GM12878 (cell line): ENCODE measurements around the gene UTP25. TPM values are rescaled to one million over a fixed set of nuclear protein-coding genes. Genes with fewer than 3 reads are reported as not detected.

Source experiments
- ATAC-seq: fragments of 200-7000 bp; cut with Tn5 transposase; 3 replicates; pipeline ENCODE4 v1.9.1; 2020; ENCODE audit warnings: mild to moderate bottlenecking, moderate library complexity
- BruUV-seq: library from RNA; stranded (reverse); fragments of 400-500 nt; replicated peaks from 2 replicates; lab custom pipeline; 2021; lab: Mats Ljungman, UMichigan
- CTCF ChIA-PET: fragments of 300-600 bp; sonication (Branson Sonifier 250); formaldehyde crosslinking; extraction: SDS; loops from one replicate; lab custom pipeline; 2021; ENCODE audit warnings: inconsistent platforms; lab: Yijun Ruan, JAX
- POLR2A ChIA-PET: fragments of 350-600 bp; formaldehyde crosslinking; extraction: SDS; loops from one replicate; lab custom pipeline; 2021; ENCODE audit warnings: inconsistent platforms; lab: Charles Lee
- RAD21 ChIA-PET: fragments of 300-600 bp; sonication (Branson Sonifier 250); formaldehyde crosslinking; loops from one replicate; lab custom pipeline; 2023; ENCODE audit warnings: antibody characterized with exemption; ENCODE audit not compliant: unreplicated experiment; lab: Charles Lee
- SMC1A ChIA-PET: fragments of 300-600 bp; sonication (Branson Sonifier 250); formaldehyde crosslinking; loops from one replicate; lab custom pipeline; 2023; ENCODE audit not compliant: unreplicated experiment, uncharacterized antibody; lab: Charles Lee
- DNase-seq: peaks from one replicate; pipeline ENCODE4 v3.0.0-alpha.2; 2011; ENCODE audit warnings: low read depth, low spot score
- FAIRE-seq: peaks from 3 replicates; lab custom pipeline; 2011; peaks lifted over from hg19 to GRCh38; lab: Jason Lieb, UNC
- H2AFZ ChIP-seq: 2 replicates; pipeline ENCODE4 v1.6.0; 2011; ENCODE audit warnings: low read depth, low read length, control low read depth; ENCODE audit not compliant: control insufficient read depth
- H3K27ac ChIP-seq: 2 replicates; pipeline ENCODE4 v1.5.1; 2011; ENCODE audit warnings: control low read depth; ENCODE audit not compliant: control insufficient read depth, insufficient read depth
- H3K27me3 ChIP-seq, 2 experiments: replicated peaks in 1 of 2; 2 replicates each; pipeline versions ENCODE4 v1.6.0 to v1.6.1; 2011; ENCODE audit warnings: low read length in 1 of 2; ENCODE audit not compliant: control insufficient read depth in 2 of 2, insufficient read depth in 2 of 2
- H3K36me3 ChIP-seq, 2 experiments: 2 replicates each; pipeline ENCODE4 v1.5.1; 2011; ENCODE audit warnings: low read length in 1 of 2; ENCODE audit not compliant: control insufficient read depth in 2 of 2, insufficient read depth in 2 of 2
- H3K4me1 ChIP-seq: 2 replicates; pipeline ENCODE4 v1.6.1; 2011; ENCODE audit warnings: mild to moderate bottlenecking, low read length, moderate library complexity, mixed read lengths; ENCODE audit not compliant: control insufficient read depth, insufficient read depth
- H3K4me2 ChIP-seq: 2 replicates; pipeline ENCODE4 v1.6.0; 2011; ENCODE audit warnings: control low read depth; ENCODE audit not compliant: control insufficient read depth, insufficient read depth
- H3K4me3 ChIP-seq: fragments of 200-600 bp; sonication (generic); 2 replicates; pipeline ENCODE4 v1.5.1; 2016
- H3K79me2 ChIP-seq: 2 replicates; pipeline ENCODE4 v1.6.0; 2011; ENCODE audit warnings: low read length; ENCODE audit not compliant: control insufficient read depth, insufficient read depth
- H3K9ac ChIP-seq: 2 replicates; pipeline ENCODE4 v1.8.0; 2011; ENCODE audit warnings: low read length, control low read depth, mixed read lengths; ENCODE audit not compliant: control insufficient read depth, insufficient read depth
- H3K9me3 ChIP-seq: replicated peaks from 3 replicates; pipeline ENCODE4 v1.5.1; 2011; ENCODE audit warnings: mild to moderate bottlenecking, low read length; ENCODE audit not compliant: control insufficient read depth, insufficient read depth
- H4K20me1 ChIP-seq: 2 replicates; pipeline ENCODE4 v1.6.0; 2011; ENCODE audit not compliant: control insufficient read depth, insufficient read depth
- BMI1 ChIP-seq: fragments of 450-650 bp; IDR thresholded peaks from 2 replicates; pipeline ENCODE4 v1.6.1; 2016; ENCODE audit warnings: mild to moderate bottlenecking, moderate library complexity, borderline replicate concordance
- CBFB ChIP-seq: IDR thresholded peaks from 2 replicates; pipeline ENCODE4 v1.6.1; 2016; ENCODE audit warnings: antibody characterized with exemption, low read depth
- CHD2 ChIP-seq: IDR thresholded peaks from 2 replicates; pipeline ENCODE4 v1.6.1; 2011; ENCODE audit warnings: low read depth, low read length, improper control_type of control experiment, borderline replicate concordance
- FOXM1 ChIP-seq: IDR thresholded peaks from 2 replicates; pipeline ENCODE4 v1.6.1; 2012; ENCODE audit warnings: low read depth, mild to moderate bottlenecking, inconsistent platforms, low read length, moderate library complexity
- HCFC1 ChIP-seq: fragments of 150-350 bp; IDR thresholded peaks from 2 replicates; pipeline ENCODE4 v1.6.1; 2014; ENCODE audit warnings: low read length
- KLF5 ChIP-seq: fragments of 450-650 bp; IDR thresholded peaks from 2 replicates; pipeline ENCODE4 v1.6.1; 2014; ENCODE audit warnings: mild to moderate bottlenecking; ENCODE audit not compliant: partially characterized antibody
- NR2F1 ChIP-seq: fragments of 450-650 bp; conservative IDR thresholded peaks from 2 replicates; pipeline ENCODE4 v1.6.1; 2017; ENCODE audit warnings: mild to moderate bottlenecking
- POLR2AphosphoS5 ChIP-seq: IDR thresholded peaks from 2 replicates; pipeline ENCODE4 v1.6.1; 2011; ENCODE audit warnings: mild to moderate bottlenecking, low read length, inconsistent platforms
- RUNX3 ChIP-seq: IDR thresholded peaks from 2 replicates; pipeline ENCODE4 v1.6.1; 2012; ENCODE audit warnings: low read length, inconsistent platforms
- SPI1 ChIP-seq: IDR thresholded peaks from 2 replicates; pipeline ENCODE4 v1.6.1; 2011; ENCODE audit warnings: low read depth, mild to moderate bottlenecking, low read length, moderate library complexity, borderline replicate concordance; ENCODE audit not compliant: insufficient read depth
- TARDBP ChIP-seq: IDR thresholded peaks from 2 replicates; pipeline ENCODE4 v1.6.1; 2016; ENCODE audit warnings: borderline replicate concordance
- TCF7 ChIP-seq: IDR thresholded peaks from 2 replicates; pipeline ENCODE4 v1.6.1; 2014; ENCODE audit warnings: antibody characterized with exemption, borderline replicate concordance
- WGBS: methylation state at CpG from one replicate; pipeline ENCODE4 v1.1.6; 2016; ENCODE audit warnings: low lambda C conversion rate; ENCODE audit not compliant: insufficient replicate concordance, insufficient coverage; ENCODE audit errors: missing lambda C conversion rate; 5-methylcytosine and 5-hydroxymethylcytosine counted together
- in situ Hi-C: fragments of 300-500 bp; cut with MboI; formaldehyde crosslinking; loops from 9 replicates; pipeline ENCODE4 v1.14.3; 2018; ENCODE audit warnings: mixed read lengths
- intact Hi-C: fragments of 100-400 bp; cut with micrococcal nuclease; formaldehyde crosslinking; loops from one replicate; pipeline ENCODE4 v1.14.2; 2022; ENCODE audit not compliant: unreplicated experiment
- polyA plus RNA-seq, 11 experiments: library from polyadenylated mRNA; depleted of rRNA in 4 of 11; unstranded in 6 of 11; stranded (reverse) in 5 of 11; fragments of >200 nt; fragmentation: Nextera tagmentation in 4 of 11; fragmentation: Illumina TruSeq in 1 of 11; extraction: Ambion mirVana in 4 of 11; extraction: Trizol in 1 of 11; gene quantifications; 1 replicate in 1 of 11; 2 replicates in 10 of 11; pipeline versions ENCODE4 v1.2.1 to v1.2.3, GENCODE V29; 2011 to 2016; ENCODE audit warnings: inconsistent platforms in 2 of 11, missing spikeins in 2 of 11, low read depth in 1 of 11
- total RNA-seq, 4 experiments: library from RNA; depleted of rRNA in 3 of 4; stranded (reverse); fragments of >200 nt in 3 of 4; fragmentation: Illumina TruSeq in 1 of 4; extraction: Trizol in 1 of 4; gene quantifications; 2 replicates each; pipeline versions ENCODE4 v1.2.1 to v1.2.3, GENCODE V29; 2013 to 2021
- TF ChIP-seq, protein P1 (sequence below): fragments of 450-650 bp; IDR thresholded peaks from 2 replicates; pipeline ENCODE4 v1.6.1; 2017; ENCODE audit warnings: mild to moderate bottlenecking, low read depth, inconsistent platforms; ENCODE audit not compliant: poor library complexity, severe bottlenecking
- TF ChIP-seq, protein P2 (sequence below): fragments of 450-650 bp; IDR thresholded peaks from 2 replicates; pipeline ENCODE4 v1.6.1; 2017; ENCODE audit warnings: low read depth, mild to moderate bottlenecking, moderate library complexity
- TF ChIP-seq, protein P3 (sequence below): fragments of 450-650 bp; IDR thresholded peaks from 2 replicates; pipeline ENCODE4 v1.6.1; 2016; ENCODE audit warnings: mild to moderate bottlenecking
- TF ChIP-seq, protein P4 (sequence below): IDR thresholded peaks from 2 replicates; pipeline ENCODE4 v1.6.1; 2011; ENCODE audit warnings: low read depth, mild to moderate bottlenecking, low read length, moderate library complexity, borderline replicate concordance; ENCODE audit errors: extremely low read depth

The UTP25 gene
- total and polyA plus RNA-seq, 10 of the 15 experiments (the other 5 are each of a cell fraction or from before 2014, with no cell fraction given): 3.0 to 13.3 (median 8.5) TPM

DNA sequence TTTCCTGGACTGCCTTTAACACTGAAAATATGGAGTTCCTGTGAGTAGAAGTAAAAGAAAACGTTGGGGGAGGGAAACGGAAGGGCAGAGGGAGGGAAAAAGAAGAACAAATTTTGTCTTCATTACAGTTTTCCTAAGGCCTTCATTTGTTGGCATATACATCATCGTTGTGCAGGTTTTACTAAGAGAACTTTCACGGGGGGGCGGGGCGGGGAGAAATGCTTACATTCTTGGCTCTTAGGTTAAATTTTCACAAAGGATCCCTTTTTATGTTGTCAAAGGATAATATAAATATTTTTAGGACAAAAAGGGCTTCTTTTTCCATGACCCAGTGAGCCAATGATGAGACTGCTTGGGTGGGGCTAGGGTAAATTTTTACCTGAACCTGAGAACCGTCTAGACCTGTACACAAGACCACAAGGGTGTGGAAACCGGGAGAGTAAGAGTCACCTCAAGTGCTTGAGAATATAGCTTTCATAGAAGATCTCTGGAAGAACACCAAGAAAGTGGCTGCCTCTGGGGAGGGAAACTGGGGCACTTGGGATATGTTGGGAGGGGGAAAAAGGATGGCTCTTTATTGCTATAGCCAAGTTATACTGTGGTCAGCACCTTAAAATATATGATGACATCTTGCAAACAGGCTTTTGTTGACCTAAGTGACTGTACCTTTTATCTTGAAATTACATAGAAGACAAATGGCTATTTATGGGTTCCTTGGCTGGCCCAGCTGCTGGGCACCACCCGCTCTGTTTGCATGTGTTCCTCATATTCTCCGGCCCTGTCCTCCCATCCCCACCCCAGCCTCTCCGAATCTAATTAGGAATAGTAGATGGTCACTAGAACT is 2.0 kb upstream of the UTP25 start:
- H3K9me3 ChIP-seq: no peaks in the 10 kb centered on the region
- no peak for FAIRE-seq
- DNase-seq: no peak
- H3K27ac ChIP-seq: no peak overlapping the region
- H3K79me2 ChIP-seq: peaks cover 13% of the 10 kb centered on the region
- CTCF ChIA-PET: interaction anchor here (0.6 to 7.4 kb wide), 11 partner anchors 18 to 1044 kb away, joined by 3 to 72 read pairs (median 3); partner anchors contain the start of genes C1orf74 and TRAF3IP3
- intact Hi-C loops (loop anchor here (2.0 to 10.0 kb wide), 3 partner anchors 41 to 251 kb away; partner anchors contain the start of gene C1orf74), in situ Hi-C loops (no loop called here)
- no peaks in the 10 kb centered on the region for H4K20me1 ChIP-seq
- POLR2A ChIA-PET: interaction anchor here (0.6 to 1.2 kb wide), 2 partner anchors 18 to 38 kb away, joined by 3 to 4 read pairs; no protein-coding TSS in a partner anchor
- no peak for ATAC-seq
- H3K4me1 ChIP-seq: no peaks in the 10 kb centered on the region
- H3K4me3 ChIP-seq: no peak overlapping the region
- H3K36me3 ChIP-seq: no peaks in the 10 kb centered on the region
- no peak overlapping the region for H2AFZ ChIP-seq
- RAD21 ChIA-PET: interaction anchor here (1.1 kb wide), 1 partner anchor 42 kb away, joined by 4 read pairs; the partner anchor contains the start of gene C1orf74
- 53% methylated on average over 11 of the region's 11 CpGs for WGBS
- H3K9ac ChIP-seq: no peak overlapping the region
- no peak overlapping the region for H3K4me2 ChIP-seq
- BruUV-seq: no TSS peak
- H3K27me3 ChIP-seq: no peaks in the 10 kb centered on the region
- SMC1A ChIA-PET: interaction anchor here (0.6 to 5.0 kb wide), 8 partner anchors 13 to 1234 kb away, joined by 3 to 49 read pairs (median 4); partner anchors contain the start of gene TRAF3IP3
- no peak for TF ChIP-seq BMI1
- no peak for TF ChIP-seq RUNX3
- no peak for TF ChIP-seq FOXM1
- no peak for TF ChIP-seq TARDBP
- TF ChIP-seq, protein P1, sequence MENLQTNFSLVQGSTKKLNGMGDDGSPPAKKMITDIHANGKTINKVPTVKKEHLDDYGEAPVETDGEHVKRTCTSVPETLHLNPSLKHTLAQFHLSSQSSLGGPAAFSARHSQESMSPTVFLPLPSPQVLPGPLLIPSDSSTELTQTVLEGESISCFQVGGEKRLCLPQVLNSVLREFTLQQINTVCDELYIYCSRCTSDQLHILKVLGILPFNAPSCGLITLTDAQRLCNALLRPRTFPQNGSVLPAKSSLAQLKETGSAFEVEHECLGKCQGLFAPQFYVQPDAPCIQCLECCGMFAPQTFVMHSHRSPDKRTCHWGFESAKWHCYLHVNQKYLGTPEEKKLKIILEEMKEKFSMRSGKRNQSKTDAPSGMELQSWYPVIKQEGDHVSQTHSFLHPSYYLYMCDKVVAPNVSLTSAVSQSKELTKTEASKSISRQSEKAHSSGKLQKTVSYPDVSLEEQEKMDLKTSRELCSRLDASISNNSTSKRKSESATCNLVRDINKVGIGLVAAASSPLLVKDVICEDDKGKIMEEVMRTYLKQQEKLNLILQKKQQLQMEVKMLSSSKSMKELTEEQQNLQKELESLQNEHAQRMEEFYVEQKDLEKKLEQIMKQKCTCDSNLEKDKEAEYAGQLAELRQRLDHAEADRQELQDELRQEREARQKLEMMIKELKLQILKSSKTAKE: no peak
- TF ChIP-seq POLR2AphosphoS5: no peak
- no peak for TF ChIP-seq CHD2
- TF ChIP-seq NR2F1: no peak
- TF ChIP-seq KLF5: no peak
- TF ChIP-seq HCFC1: no peak
- no peak for TF ChIP-seq CBFB
- TF ChIP-seq TCF7: no peak
- TF ChIP-seq, protein P2, sequence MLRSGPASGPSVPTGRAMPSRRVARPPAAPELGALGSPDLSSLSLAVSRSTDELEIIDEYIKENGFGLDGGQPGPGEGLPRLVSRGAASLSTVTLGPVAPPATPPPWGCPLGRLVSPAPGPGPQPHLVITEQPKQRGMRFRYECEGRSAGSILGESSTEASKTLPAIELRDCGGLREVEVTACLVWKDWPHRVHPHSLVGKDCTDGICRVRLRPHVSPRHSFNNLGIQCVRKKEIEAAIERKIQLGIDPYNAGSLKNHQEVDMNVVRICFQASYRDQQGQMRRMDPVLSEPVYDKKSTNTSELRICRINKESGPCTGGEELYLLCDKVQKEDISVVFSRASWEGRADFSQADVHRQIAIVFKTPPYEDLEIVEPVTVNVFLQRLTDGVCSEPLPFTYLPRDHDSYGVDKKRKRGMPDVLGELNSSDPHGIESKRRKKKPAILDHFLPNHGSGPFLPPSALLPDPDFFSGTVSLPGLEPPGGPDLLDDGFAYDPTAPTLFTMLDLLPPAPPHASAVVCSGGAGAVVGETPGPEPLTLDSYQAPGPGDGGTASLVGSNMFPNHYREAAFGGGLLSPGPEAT: no peak
- no peak for TF ChIP-seq SPI1
- TF ChIP-seq, protein P3, sequence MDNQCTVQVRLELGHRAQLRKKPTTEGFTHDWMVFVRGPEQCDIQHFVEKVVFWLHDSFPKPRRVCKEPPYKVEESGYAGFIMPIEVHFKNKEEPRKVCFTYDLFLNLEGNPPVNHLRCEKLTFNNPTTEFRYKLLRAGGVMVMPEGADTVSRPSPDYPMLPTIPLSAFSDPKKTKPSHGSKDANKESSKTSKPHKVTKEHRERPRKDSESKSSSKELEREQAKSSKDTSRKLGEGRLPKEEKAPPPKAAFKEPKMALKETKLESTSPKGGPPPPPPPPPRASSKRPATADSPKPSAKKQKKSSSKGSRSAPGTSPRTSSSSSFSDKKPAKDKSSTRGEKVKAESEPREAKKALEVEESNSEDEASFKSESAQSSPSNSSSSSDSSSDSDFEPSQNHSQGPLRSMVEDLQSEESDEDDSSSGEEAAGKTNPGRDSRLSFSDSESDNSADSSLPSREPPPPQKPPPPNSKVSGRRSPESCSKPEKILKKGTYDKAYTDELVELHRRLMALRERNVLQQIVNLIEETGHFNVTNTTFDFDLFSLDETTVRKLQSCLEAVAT: no peak
- TF ChIP-seq, protein P4, sequence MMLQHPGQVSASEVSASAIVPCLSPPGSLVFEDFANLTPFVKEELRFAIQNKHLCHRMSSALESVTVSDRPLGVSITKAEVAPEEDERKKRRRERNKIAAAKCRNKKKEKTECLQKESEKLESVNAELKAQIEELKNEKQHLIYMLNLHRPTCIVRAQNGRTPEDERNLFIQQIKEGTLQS: no peak
